ENCODE results near the gene MAPK12.

- no peak for TF ChIP-seq MAX (IDR thresholded peaks at IDR 0.05)
- no peak for TF ChIP-seq EP300 (IDR thresholded peaks at IDR 0.05; ENCODE audit: borderline replicate concordance in 1 of 2, low read depth in 2 of 2, low read length in 2 of 2)
- TF ChIP-seq NRF1 (IDR thresholded peaks at IDR 0.05; ENCODE audit: low read depth, low read length), result no peak
Measured at GRCh38 chr22:50266994-50267393, 5.5 kb upstream of the MAPK12 start.

All from H1 (cell line).